Neural cell (in vitro differentiated cells): Measurements from ENCODE around the gene DGKD. TPM values are rescaled to one million over a fixed set of nuclear protein-coding genes. Genes with fewer than 3 reads are reported as not detected.

ENCODE experiments used
- H2AFZ ChIP-seq: fragments of 200-600, 300-800 bp; sonication (generic), shearing (Covaris generic); 2 replicates; pipeline ENCODE4 v1.6.0; 2014; ENCODE audit warnings: low read depth, mild to moderate bottlenecking, antibody characterized with exemption, low read length, moderate library complexity
- H3F3A ChIP-seq: fragments of 200-600 bp; shearing (Covaris generic); 2 replicates; pipeline ENCODE4 v1.6.1; 2016; ENCODE audit warnings: mild to moderate bottlenecking, moderate library complexity, mixed read lengths, antibody characterized with exemption, low read length; ENCODE audit not compliant: insufficient read depth, poor library complexity, severe bottlenecking
- H3K27ac ChIP-seq: fragments of 200-600, 300-800 bp; sonication (generic), shearing (Covaris generic); 2 replicates; pipeline ENCODE4 v1.5.1; 2014; ENCODE audit warnings: mild to moderate bottlenecking, low read length, moderate library complexity
- H3K27me3 ChIP-seq: fragments of 300-800, 200-600 bp; sonication (generic), shearing (Covaris generic); 2 replicates; pipeline ENCODE4 v1.6.0; 2014; ENCODE audit warnings: mild to moderate bottlenecking, low read depth, low read length, moderate library complexity; ENCODE audit not compliant: insufficient read depth
- H3K36me3 ChIP-seq: fragments of 300-800, 200-600 bp; sonication (generic), shearing (Covaris generic); 2 replicates; pipeline ENCODE4 v1.5.1; 2014; ENCODE audit warnings: mild to moderate bottlenecking, antibody characterized with exemption, low read length, moderate library complexity; ENCODE audit not compliant: insufficient read depth
- H3K4me2 ChIP-seq: fragments of 300-800, 200-600 bp; sonication (generic), shearing (Covaris generic); 2 replicates; pipeline ENCODE4 v1.6.0; 2014; ENCODE audit warnings: mild to moderate bottlenecking, low read length
- H3K4me3 ChIP-seq: fragments of 300-800, 200-600 bp; sonication (generic), shearing (Covaris generic); 2 replicates; pipeline ENCODE4 v1.5.1; 2014; ENCODE audit warnings: mild to moderate bottlenecking, low read length, moderate library complexity
- H3K79me2 ChIP-seq: fragments of 200-600 bp; shearing (Covaris generic); replicated peaks from 2 replicates; pipeline ENCODE4 v1.6.0; 2014; ENCODE audit warnings: mild to moderate bottlenecking, low read length, moderate library complexity; ENCODE audit not compliant: insufficient read depth
- H3K9ac ChIP-seq: fragments of 300-800, 200-600 bp; sonication (generic), shearing (Covaris generic); 2 replicates; pipeline ENCODE4 v1.6.1; 2016; ENCODE audit warnings: mild to moderate bottlenecking, low read length, mixed read lengths
- H3K9me2 ChIP-seq: fragments of 200-600 bp; shearing (Covaris generic); 2 replicates; pipeline ENCODE4 v1.6.1; 2016; ENCODE audit warnings: mild to moderate bottlenecking, low read length, mixed read lengths; ENCODE audit not compliant: insufficient read depth
- H3K9me3 ChIP-seq: fragments of 200-600, 300-800 bp; sonication (generic), shearing (Covaris generic); 2 replicates; pipeline ENCODE4 v1.6.1; 2016; ENCODE audit warnings: mild to moderate bottlenecking, mixed run types, low read length, moderate library complexity, mixed read lengths
- H4K20me1 ChIP-seq: fragments of 200-600 bp; shearing (Covaris generic); 2 replicates; pipeline ENCODE4 v1.6.1; 2016; ENCODE audit warnings: mild to moderate bottlenecking, mixed run types; ENCODE audit not compliant: insufficient read depth
- EP300 ChIP-seq: fragments of 450-650 bp; conservative IDR thresholded peaks from 2 replicates; pipeline ENCODE4 v1.6.1; 2014; ENCODE audit warnings: antibody characterized with exemption, mild to moderate bottlenecking, moderate library complexity; ENCODE audit not compliant: poor library complexity, severe bottlenecking
- EZH2 ChIP-seq: fragments of 200-600, 300-800 bp; shearing (Covaris generic), sonication (generic); IDR thresholded peaks from 2 replicates; pipeline ENCODE4 v1.6.1; 2014; ENCODE audit warnings: antibody characterized with exemption, low read length, borderline replicate concordance, mild to moderate bottlenecking; ENCODE audit not compliant: insufficient read depth, poor library complexity, severe bottlenecking
- MXI1 ChIP-seq: fragments of 450-650 bp; conservative IDR thresholded peaks from 2 replicates; pipeline ENCODE4 v1.6.1; 2014; ENCODE audit warnings: antibody characterized with exemption, mild to moderate bottlenecking; ENCODE audit not compliant: poor library complexity, severe bottlenecking
- POLR2AphosphoS5 ChIP-seq: IDR thresholded peaks from 2 replicates; pipeline ENCODE4 v1.6.1; 2012
- RAD21 ChIP-seq: fragments of 450-650 bp; conservative IDR thresholded peaks from 2 replicates; pipeline ENCODE4 v1.6.1; 2014; ENCODE audit warnings: antibody characterized with exemption, mild to moderate bottlenecking, moderate library complexity
- SMC3 ChIP-seq: fragments of 450-650 bp; conservative IDR thresholded peaks from 2 replicates; pipeline ENCODE4 v1.6.1; 2014; ENCODE audit warnings: antibody characterized with exemption, mild to moderate bottlenecking, moderate library complexity; ENCODE audit not compliant: poor library complexity
- TAF1 ChIP-seq: IDR thresholded peaks from 2 replicates; pipeline ENCODE4 v1.6.1; 2012; ENCODE audit warnings: low read depth
- polyA plus RNA-seq: library from polyadenylated mRNA; depleted of rRNA; stranded (reverse); fragments of >200 nt; gene quantifications from 2 replicates; pipeline ENCODE4 v1.2.3, GENCODE V29; 2014
- TF ChIP-seq, protein P1 (sequence below): IDR thresholded peaks from 2 replicates; pipeline ENCODE4 v1.6.1; 2012; ENCODE audit warnings: borderline replicate concordance
- TF ChIP-seq, protein P2 (sequence below): fragments of 450-650 bp; IDR thresholded peaks from 2 replicates; pipeline ENCODE4 v1.5.1; 2014; ENCODE audit warnings: antibody characterized with exemption, mild to moderate bottlenecking, moderate library complexity; ENCODE audit not compliant: poor library complexity, severe bottlenecking

Gene DGKD
- polyA plus RNA-seq, 1 donor from 2014 or later = 36.4 TPM

DNA sequence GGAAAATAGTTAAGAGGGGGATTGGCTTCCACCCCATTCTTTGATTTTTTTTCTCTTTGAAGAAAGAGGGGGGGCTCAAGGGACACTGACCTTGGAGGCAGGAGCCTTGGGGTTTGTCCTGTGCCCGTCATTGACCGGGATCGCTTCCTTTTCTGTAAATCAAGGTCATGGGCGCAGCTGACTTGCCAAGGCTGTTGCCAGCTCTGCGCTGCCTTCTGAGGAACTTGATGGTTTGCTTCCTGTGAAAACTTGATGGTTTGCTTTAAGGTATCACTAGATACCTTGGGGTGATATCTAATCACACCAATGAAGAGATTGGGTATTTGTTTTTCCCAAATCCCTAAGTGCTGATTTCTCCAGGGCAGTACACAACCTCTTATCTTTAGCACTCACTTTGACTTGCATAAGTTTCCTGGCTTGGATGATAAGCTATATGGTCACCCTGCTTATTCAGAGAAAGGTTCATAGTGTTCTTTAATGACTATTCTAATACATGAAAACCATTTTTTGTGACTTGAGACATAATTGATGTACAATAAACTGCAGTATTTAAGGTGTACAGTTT lies 56.0 kb downstream of the DGKD start:
- Histone ChIP-seq H3K9me3 (no peaks in the 10 kb centered on the region), H3K36me3 (no peaks in the 10 kb centered on the region), H3K27ac (no peak overlapping the region), H3K9ac (no peak overlapping the region), H3K4me2 (no peak overlapping the region), H3F3A (no peaks in the 10 kb centered on the region), H3K9me2 (no peaks in the 10 kb centered on the region), H3K79me2 (no peaks in the 10 kb centered on the region), H3K4me3 (no peak overlapping the region), H2AFZ (no peak overlapping the region), H4K20me1 (no peaks in the 10 kb centered on the region), H3K27me3 (no peaks in the 10 kb centered on the region)
- TF ChIP-seq POLR2AphosphoS5 = no peak
- TF ChIP-seq RAD21 = no peak
- no peak for TF ChIP-seq EZH2
- TF ChIP-seq, protein P1, sequence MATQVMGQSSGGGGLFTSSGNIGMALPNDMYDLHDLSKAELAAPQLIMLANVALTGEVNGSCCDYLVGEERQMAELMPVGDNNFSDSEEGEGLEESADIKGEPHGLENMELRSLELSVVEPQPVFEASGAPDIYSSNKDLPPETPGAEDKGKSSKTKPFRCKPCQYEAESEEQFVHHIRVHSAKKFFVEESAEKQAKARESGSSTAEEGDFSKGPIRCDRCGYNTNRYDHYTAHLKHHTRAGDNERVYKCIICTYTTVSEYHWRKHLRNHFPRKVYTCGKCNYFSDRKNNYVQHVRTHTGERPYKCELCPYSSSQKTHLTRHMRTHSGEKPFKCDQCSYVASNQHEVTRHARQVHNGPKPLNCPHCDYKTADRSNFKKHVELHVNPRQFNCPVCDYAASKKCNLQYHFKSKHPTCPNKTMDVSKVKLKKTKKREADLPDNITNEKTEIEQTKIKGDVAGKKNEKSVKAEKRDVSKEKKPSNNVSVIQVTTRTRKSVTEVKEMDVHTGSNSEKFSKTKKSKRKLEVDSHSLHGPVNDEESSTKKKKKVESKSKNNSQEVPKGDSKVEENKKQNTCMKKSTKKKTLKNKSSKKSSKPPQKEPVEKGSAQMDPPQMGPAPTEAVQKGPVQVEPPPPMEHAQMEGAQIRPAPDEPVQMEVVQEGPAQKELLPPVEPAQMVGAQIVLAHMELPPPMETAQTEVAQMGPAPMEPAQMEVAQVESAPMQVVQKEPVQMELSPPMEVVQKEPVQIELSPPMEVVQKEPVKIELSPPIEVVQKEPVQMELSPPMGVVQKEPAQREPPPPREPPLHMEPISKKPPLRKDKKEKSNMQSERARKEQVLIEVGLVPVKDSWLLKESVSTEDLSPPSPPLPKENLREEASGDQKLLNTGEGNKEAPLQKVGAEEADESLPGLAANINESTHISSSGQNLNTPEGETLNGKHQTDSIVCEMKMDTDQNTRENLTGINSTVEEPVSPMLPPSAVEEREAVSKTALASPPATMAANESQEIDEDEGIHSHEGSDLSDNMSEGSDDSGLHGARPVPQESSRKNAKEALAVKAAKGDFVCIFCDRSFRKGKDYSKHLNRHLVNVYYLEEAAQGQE = no peak
- TF ChIP-seq EP300 = no peak
- TF ChIP-seq SMC3 = no peak
- no peak for TF ChIP-seq TAF1
- TF ChIP-seq, protein P2, sequence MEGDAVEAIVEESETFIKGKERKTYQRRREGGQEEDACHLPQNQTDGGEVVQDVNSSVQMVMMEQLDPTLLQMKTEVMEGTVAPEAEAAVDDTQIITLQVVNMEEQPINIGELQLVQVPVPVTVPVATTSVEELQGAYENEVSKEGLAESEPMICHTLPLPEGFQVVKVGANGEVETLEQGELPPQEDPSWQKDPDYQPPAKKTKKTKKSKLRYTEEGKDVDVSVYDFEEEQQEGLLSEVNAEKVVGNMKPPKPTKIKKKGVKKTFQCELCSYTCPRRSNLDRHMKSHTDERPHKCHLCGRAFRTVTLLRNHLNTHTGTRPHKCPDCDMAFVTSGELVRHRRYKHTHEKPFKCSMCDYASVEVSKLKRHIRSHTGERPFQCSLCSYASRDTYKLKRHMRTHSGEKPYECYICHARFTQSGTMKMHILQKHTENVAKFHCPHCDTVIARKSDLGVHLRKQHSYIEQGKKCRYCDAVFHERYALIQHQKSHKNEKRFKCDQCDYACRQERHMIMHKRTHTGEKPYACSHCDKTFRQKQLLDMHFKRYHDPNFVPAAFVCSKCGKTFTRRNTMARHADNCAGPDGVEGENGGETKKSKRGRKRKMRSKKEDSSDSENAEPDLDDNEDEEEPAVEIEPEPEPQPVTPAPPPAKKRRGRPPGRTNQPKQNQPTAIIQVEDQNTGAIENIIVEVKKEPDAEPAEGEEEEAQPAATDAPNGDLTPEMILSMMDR = no peak
- no peak for TF ChIP-seq MXI1

DNA sequence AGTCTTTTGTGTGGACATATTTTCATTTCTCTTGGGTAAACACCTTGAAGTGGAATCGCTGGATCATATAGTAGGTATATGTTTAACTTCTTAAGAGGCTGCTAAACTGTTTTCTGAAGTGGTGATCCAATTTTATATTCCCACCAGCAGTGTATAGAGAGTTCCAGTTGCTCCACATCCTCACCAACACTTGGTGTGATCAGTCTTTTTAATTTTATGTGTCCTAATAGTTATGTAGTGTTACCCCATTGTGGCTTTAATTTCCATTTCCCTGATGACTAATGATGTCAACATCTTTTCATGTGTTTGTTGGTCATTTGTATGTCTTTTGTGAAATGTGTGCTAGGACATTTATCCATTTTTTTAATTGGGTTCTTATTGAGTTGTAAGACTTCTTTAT lies 56.9 kb downstream of the DGKD start:
- H3K79me2 ChIP-seq = no peaks in the 10 kb centered on the region
- H3K9me2 ChIP-seq = no peaks in the 10 kb centered on the region
- H3K27ac ChIP-seq = no peak overlapping the region
- no peak overlapping the region for H3K9ac ChIP-seq
- no peak overlapping the region for H3K4me3 ChIP-seq
- H3K9me3 ChIP-seq = no peaks in the 10 kb centered on the region
- no peak overlapping the region for H2AFZ ChIP-seq
- no peak for TF ChIP-seq POLR2AphosphoS5
- no peak for TF ChIP-seq RAD21
- no peak for TF ChIP-seq EZH2
- no peak for TF ChIP-seq SMC3
- no peak for TF ChIP-seq TAF1
- TF ChIP-seq, protein P1 = no peak
- TF ChIP-seq MXI1 = no peak
- TF ChIP-seq, protein P2 = no peak
- no peak for TF ChIP-seq EP300
- no peaks in the 10 kb centered on the region for H3K27me3 ChIP-seq
- H3K36me3 ChIP-seq = no peaks in the 10 kb centered on the region
- no peaks in the 10 kb centered on the region for H4K20me1 ChIP-seq
- H3F3A ChIP-seq = no peaks in the 10 kb centered on the region
- no peak overlapping the region for H3K4me2 ChIP-seq
